T-helper 1 cell treated with Interleukin-12 subunit alpha and Interleukin-12 subunit beta and Interleukin-4 antibody, amounts not matched to agents 30 μg/mL and 1 μg/mL, for 36 hours (primary cell): ENCODE data around the gene SLC7A14.

ENCODE experiments used
- H3K27ac Mint-ChIP-seq: one replicate; pipeline ENCODE4 v1.8.0; 2021; ENCODE audit warnings: mild to moderate bottlenecking, mixed read lengths
- H3K27me3 Mint-ChIP-seq: one replicate; pipeline ENCODE4 v1.8.0; 2021; ENCODE audit warnings: low read depth, mixed read lengths
- H3K36me3 Mint-ChIP-seq: one replicate; pipeline ENCODE4 v1.8.0; 2021; ENCODE audit warnings: low read depth, mixed read lengths
- H3K4me1 Mint-ChIP-seq: one replicate; pipeline ENCODE4 v1.8.0; 2021; ENCODE audit warnings: low read depth, mixed read lengths
- H3K4me3 Mint-ChIP-seq: one replicate; pipeline ENCODE4 v1.8.0; 2021; ENCODE audit warnings: mild to moderate bottlenecking, moderate library complexity, mixed read lengths
- H3K9me3 Mint-ChIP-seq: one replicate; pipeline ENCODE4 v1.8.0; 2021; ENCODE audit warnings: mixed read lengths

Gene SLC7A14

GRCh38 chr3:170470063-170471016 is 115.5 kb downstream of the SLC7A14 start:
- H3K27ac Mint-ChIP-seq = no peak overlapping the region
- H3K4me1 Mint-ChIP-seq = no peaks in the 10 kb centered on the region
- H3K36me3 Mint-ChIP-seq = no peaks in the 10 kb centered on the region
- peaks cover 15% of the 10 kb centered on the region for H3K27me3 Mint-ChIP-seq
- no peaks in the 10 kb centered on the region for H3K9me3 Mint-ChIP-seq
- no peak overlapping the region for H3K4me3 Mint-ChIP-seq

GRCh38 chr3:170469151-170470062 is 116.5 kb downstream of the SLC7A14 start:
- Mint-ChIP-seq H3K9me3 (no peaks in the 10 kb centered on the region), H3K27ac (no peak overlapping the region), H3K36me3 (no peaks in the 10 kb centered on the region), H3K4me3 (no peak overlapping the region), H3K4me1 (no peaks in the 10 kb centered on the region), H3K27me3 (peaks cover 15% of the 10 kb centered on the region)

- no peak overlapping the region for H3K27ac Mint-ChIP-seq
- no peaks in the 10 kb centered on the region for H3K36me3 Mint-ChIP-seq
- no peaks in the 10 kb centered on the region for H3K9me3 Mint-ChIP-seq
- no peaks in the 10 kb centered on the region for H3K4me1 Mint-ChIP-seq
- H3K4me3 Mint-ChIP-seq = no peak overlapping the region
- peaks cover 7% of the 10 kb centered on the region for H3K27me3 Mint-ChIP-seq
These were observed 118.2 kb downstream of the SLC7A14 start for GRCh38 chr3:170467571-170468147.

- no peaks in the 10 kb centered on the region for H3K36me3 Mint-ChIP-seq
- H3K9me3 Mint-ChIP-seq = no peaks in the 10 kb centered on the region
- no peaks in the 10 kb centered on the region for H3K4me1 Mint-ChIP-seq
- peaks cover 7% of the 10 kb centered on the region for H3K27me3 Mint-ChIP-seq
- H3K27ac Mint-ChIP-seq = no peak overlapping the region
- H3K4me3 Mint-ChIP-seq = no peak overlapping the region
These were observed 118.9 kb downstream of the SLC7A14 start for GRCh38 chr3:170467007-170467406.

- Mint-ChIP-seq H3K4me3 (no peak overlapping the region), H3K4me1 (no peaks in the 10 kb centered on the region), H3K27me3 (peaks cover 7% of the 10 kb centered on the region), H3K27ac (no peak overlapping the region), H3K36me3 (no peaks in the 10 kb centered on the region), H3K9me3 (no peaks in the 10 kb centered on the region)
These were observed 119.9 kb downstream of the SLC7A14 start for GRCh38 chr3:170465955-170466354.

- Mint-ChIP-seq H3K27ac (no peak overlapping the region), H3K27me3 (peaks cover 7% of the 10 kb centered on the region), H3K36me3 (no peaks in the 10 kb centered on the region), H3K9me3 (no peaks in the 10 kb centered on the region), H3K4me1 (no peaks in the 10 kb centered on the region), H3K4me3 (no peak overlapping the region)
These were observed 122.9 kb downstream of the SLC7A14 start for GRCh38 chr3:170463011-170463410.

GRCh38 chr3:170458285-170458684 is 127.6 kb downstream of the SLC7A14 start:
- Mint-ChIP-seq H3K36me3 (no peaks in the 10 kb centered on the region), H3K27me3 (peaks cover 5% of the 10 kb centered on the region), H3K4me3 (no peak overlapping the region), H3K4me1 (no peaks in the 10 kb centered on the region), H3K27ac (no peak overlapping the region), H3K9me3 (no peaks in the 10 kb centered on the region)

GRCh38 chr3:170454509-170454908 is 131.4 kb downstream of the SLC7A14 start:
- no peaks in the 10 kb centered on the region for H3K4me1 Mint-ChIP-seq
- H3K4me3 Mint-ChIP-seq = no peak overlapping the region
- H3K36me3 Mint-ChIP-seq = no peaks in the 10 kb centered on the region
- H3K27ac Mint-ChIP-seq = no peak overlapping the region
- peaks cover 5% of the 10 kb centered on the region for H3K27me3 Mint-ChIP-seq
- no peaks in the 10 kb centered on the region for H3K9me3 Mint-ChIP-seq

GRCh38 chr3:170450039-170450438 is 135.8 kb downstream of the SLC7A14 start:
- H3K27ac Mint-ChIP-seq = no peak overlapping the region

GRCh38 chr3:170448584-170448983 is 137.3 kb downstream of the SLC7A14 start:
- H3K27ac Mint-ChIP-seq = no peak overlapping the region
- no peaks in the 10 kb centered on the region for H3K4me1 Mint-ChIP-seq
- peaks cover 4% of the 10 kb centered on the region for H3K27me3 Mint-ChIP-seq
- no peaks in the 10 kb centered on the region for H3K9me3 Mint-ChIP-seq
- H3K4me3 Mint-ChIP-seq = no peak overlapping the region
- H3K36me3 Mint-ChIP-seq = no peaks in the 10 kb centered on the region

More at GRCh38 chr3:170450039-170450438, 135.8 kb downstream of the SLC7A14 start:
- peaks cover 4% of the 10 kb centered on the region for H3K27me3 Mint-ChIP-seq
- no peak overlapping the region for H3K4me3 Mint-ChIP-seq
- no peaks in the 10 kb centered on the region for H3K4me1 Mint-ChIP-seq
- no peaks in the 10 kb centered on the region for H3K9me3 Mint-ChIP-seq
- H3K36me3 Mint-ChIP-seq = no peaks in the 10 kb centered on the region

- Mint-ChIP-seq H3K4me3 (no peak overlapping the region), H3K27me3 (peaks cover 15% of the 10 kb centered on the region), H3K9me3 (no peaks in the 10 kb centered on the region), H3K27ac (no peak overlapping the region), H3K36me3 (no peaks in the 10 kb centered on the region), H3K4me1 (no peaks in the 10 kb centered on the region)
These were observed 142.4 kb downstream of the SLC7A14 start for GRCh38 chr3:170443457-170443856.

GRCh38 chr3:170442947-170443346 is 142.9 kb downstream of the SLC7A14 start:
- Mint-ChIP-seq H3K27me3 (peaks cover 12% of the 10 kb centered on the region), H3K4me3 (no peak overlapping the region), H3K27ac (no peak overlapping the region), H3K4me1 (no peaks in the 10 kb centered on the region), H3K9me3 (no peaks in the 10 kb centered on the region), H3K36me3 (no peaks in the 10 kb centered on the region)

- H3K4me3 Mint-ChIP-seq = no peak overlapping the region
These were observed 144.5 kb downstream of the SLC7A14 start for GRCh38 chr3:170441412-170441811.

GRCh38 chr3:170440344-170440743 is 145.5 kb downstream of the SLC7A14 start:
- Mint-ChIP-seq H3K27me3 (peaks cover 15% of the 10 kb centered on the region), H3K27ac (no peak overlapping the region), H3K4me1 (no peaks in the 10 kb centered on the region)

More at GRCh38 chr3:170441412-170441811, 144.5 kb downstream of the SLC7A14 start:
- no peak overlapping the region for H3K27ac Mint-ChIP-seq
- no peaks in the 10 kb centered on the region for H3K9me3 Mint-ChIP-seq
- H3K4me1 Mint-ChIP-seq = no peaks in the 10 kb centered on the region
- H3K36me3 Mint-ChIP-seq = no peaks in the 10 kb centered on the region
- H3K27me3 Mint-ChIP-seq = peaks cover 15% of the 10 kb centered on the region

More at GRCh38 chr3:170440344-170440743, 145.5 kb downstream of the SLC7A14 start:
- Mint-ChIP-seq H3K36me3 (no peaks in the 10 kb centered on the region), H3K4me3 (no peak overlapping the region), H3K9me3 (no peaks in the 10 kb centered on the region)
